IPS-NIHi7 (cell line): ENCODE data around the gene DLX4.
A peak's percentile ranks its signal among the peaks of the same experiment; 100 is the strongest.

ENCODE experiments used
- DNase-seq: peaks from one replicate; pipeline ENCODE4 v3.0.0; 2012; ENCODE audit warnings: mixed read lengths; ENCODE audit errors: extremely low spot score

Gene DLX4

DNA sequence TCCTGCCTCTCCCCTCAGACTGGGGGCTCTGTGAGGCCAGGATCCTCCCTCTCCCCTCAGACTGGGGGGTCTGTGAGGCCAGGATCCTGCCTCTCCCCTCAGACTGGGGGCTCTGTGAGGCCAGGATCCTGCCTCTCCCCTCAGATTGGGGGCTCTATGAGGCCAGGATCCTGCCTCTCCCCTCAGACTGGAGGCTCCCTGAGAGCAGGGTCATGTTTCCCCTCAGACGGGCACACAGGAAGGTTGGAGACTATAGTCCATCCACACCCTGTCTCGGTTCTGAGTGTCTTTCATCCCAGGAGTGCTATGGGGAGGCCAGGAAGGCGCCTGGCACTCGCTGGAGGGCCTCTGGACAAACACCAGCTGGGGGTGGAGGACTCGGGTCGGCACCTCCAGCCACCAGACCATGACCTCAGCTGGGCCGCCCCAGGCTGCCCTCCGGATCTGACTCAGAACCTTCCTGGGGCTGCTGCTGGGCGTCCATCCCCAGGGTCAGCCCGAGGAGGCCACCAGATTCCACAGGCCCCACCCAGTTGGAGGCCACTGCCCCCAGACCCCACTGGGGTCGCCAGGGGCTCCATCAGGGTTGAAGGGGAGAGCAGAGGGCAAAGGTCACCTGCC is 21.9 kb upstream of the DLX4 start:
- DNase-seq, result no peak

DNA sequence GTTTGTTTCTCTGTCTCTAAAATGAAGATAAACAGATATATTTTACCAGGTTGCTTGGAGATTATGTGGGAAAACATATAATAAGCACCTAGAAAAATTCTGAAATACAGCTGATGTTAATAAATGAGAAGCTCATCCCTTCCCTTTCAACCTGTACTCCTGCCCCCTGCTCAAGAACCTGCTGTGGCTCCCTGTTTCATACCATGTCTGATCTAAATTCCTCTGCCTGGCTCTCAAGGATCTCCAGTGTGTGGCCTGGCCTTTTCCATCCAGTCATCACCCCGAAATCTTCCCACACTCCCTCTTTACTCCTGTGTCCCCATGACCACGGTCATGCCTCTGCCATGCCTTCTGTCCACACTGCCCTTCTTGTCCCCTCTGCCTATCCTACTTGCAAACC is 19.4 kb upstream of the DLX4 start:
- DNase-seq, result no peak

DNA sequence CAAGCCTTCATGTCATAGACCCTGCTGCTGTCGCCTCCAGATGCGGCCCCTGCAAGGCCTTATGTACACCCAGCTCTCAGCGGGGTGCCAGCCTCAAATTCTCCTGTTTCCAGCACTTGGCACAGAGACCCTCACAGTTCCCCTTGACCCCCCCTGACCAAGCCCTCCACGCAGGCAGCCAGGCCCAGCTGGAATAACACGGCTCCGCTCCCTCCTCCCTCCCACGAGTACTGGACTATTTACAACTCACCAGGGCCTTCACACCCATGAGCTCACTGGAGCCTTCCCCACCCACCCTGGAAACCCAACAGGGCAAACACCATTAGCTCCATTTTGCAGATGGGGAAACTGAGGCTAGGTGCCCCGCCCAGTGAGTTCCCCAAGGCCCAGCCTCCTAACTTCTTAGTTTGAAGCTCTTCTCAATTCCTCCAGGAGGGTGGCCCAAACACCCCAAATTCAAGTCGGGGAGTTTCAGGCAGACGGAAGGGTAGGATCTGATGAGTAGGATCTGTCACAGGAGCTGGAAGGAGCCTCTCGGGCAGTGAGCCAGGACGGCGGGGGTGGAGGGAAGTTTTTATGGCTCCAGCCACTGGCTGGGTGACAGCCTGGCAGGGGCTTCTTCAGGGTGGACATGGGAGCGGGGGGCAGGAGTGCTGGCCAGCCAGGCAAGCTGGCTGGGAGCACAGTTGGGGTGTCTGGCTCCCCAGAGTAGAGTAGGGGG is 17.5 kb upstream of the DLX4 start:
- DNase-seq, result no peak

GRCh38 chr17:49952209-49952911 is 16.6 kb upstream of the DLX4 start:
- DNase-seq, result peak; percentile 92

GRCh38 chr17:49952912-49953497 is 16.0 kb upstream of the DLX4 start:
- DNase-seq, result no peak

DNA sequence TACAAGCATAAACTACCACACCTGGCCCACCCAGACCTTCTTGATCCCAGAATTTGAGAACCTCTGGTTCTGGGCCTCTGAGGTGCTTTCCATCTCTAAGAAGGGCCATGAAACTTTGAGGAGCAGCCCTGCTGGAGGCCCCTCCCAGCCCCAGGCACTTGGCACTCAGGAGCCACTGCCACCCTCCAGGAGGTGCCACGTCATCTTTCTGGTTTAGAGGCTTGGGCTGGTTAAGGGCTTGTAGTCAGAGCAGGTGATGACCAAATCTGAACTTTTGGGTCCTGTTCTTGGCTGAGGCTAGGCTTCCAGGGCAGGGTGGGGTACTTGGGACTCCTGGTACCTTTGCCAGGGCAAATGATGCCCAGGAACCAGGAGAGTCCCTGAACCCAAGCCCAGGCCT is 13.8 kb upstream of the DLX4 start:
- no peak for DNase-seq

DNA sequence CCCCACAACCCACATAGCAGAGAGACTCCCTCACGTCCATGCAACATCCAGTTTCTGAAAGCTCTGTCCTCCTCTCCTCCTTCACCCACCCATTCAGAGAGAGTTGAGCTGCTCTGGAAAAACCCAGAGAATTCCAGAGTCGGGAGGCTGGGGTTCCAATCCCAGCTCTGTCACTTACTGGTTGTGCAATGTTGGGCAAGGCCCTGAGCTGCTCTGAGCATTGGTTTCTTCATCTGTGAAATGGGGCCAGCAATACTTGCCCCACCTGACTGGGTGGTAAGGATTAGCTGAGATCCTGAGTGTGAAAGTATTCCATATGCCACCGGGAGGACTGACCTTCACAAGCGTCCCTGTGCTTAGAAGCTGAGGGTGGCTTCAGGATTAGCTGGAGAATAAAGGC is 12.2 kb upstream of the DLX4 start:
- no peak for DNase-seq

GRCh38 chr17:49957350-49957749 is 11.6 kb upstream of the DLX4 start:
- no peak for DNase-seq

GRCh38 chr17:49958723-49959122 is 10.3 kb upstream of the DLX4 start:
- no peak for DNase-seq

DNA sequence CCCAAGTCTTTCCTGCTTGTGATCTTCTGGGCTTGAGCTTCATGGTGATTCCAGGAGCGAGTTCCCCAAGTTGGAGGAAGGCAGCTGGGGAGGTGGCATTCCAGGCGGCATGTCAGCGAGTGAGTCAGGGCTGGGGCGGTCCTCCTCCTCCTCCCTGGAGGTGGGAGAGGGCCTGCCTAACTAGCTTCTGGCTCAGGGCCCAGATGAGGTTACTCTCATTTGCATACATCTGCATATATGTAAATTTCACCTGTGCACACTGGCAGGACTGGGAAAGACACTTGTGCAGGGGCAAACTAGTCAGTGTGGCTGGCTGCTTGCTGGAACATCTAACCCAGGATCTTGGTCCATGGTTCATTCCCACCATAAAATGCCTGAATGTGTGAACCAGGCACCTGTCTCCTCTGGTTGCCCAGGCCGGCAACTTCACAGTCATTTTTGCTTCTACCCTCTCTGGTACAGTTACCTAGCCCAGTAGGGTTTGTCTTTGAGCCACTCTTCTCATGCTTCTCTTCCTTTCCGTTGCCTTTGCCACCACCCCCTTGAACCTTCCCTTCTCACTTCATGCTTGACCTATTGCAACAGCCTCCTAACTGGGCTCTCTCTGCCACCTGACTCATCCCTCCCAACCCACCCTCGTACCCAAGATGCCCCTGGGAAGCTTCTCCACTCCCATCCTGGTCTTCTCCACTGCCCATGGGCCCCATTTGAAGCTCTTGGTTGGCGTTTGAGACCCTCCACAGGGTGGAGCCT is 9.6 kb upstream of the DLX4 start:
- DNase-seq, result no peak

DNA sequence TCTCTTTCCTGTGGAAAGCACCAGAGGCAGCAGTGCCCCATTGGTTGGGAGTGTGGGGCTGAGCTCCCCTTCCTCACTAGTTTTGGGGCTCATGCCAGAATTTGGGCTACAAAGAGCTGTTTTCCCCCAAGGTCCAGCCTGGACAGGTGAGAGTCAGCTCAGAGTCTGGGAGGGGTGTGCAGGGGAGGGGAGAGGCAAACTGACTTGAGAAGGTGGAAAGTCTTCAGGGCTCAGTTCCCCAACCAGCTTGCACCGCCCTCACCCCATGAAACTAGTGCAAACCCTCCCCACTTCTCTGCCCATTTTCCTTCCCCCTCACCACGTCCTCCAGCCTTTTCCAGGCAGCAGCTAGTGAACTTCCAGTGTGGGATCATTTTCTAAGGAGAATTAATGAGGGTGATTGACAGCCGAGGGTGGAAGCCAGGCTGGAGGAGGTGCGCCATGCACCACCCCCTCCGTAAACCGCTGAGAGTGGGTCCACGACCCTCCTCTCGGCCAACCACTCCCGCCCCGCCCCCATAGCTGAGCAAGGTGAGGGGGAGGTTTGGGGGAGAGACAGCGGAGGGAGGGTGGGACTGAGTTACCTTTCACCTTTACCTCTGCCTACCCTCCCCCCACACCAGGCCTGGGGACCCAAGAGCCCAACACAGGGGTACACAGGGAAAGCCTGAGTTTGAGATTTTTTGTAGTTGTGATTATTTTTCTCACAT is 6.2 kb upstream of the DLX4 start:
- DNase-seq, result no peak

DNA sequence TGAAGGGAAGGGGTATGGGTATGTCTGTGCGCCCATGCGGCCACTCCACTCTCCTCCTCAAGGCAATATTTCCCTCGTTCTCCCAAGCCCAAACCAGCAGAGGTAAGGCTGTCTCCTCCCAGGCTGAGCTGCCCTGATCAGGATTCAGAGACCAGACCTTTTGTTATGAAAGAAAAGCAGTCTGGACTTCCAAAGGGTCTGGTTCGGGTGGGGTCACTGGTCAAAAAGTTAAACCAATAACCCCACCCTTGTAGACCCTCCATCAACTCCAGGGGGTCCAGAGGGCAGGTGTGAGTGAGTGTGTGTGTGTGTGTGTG is 5.7 kb upstream of the DLX4 start:
- DNase-seq, result no peak

DNA sequence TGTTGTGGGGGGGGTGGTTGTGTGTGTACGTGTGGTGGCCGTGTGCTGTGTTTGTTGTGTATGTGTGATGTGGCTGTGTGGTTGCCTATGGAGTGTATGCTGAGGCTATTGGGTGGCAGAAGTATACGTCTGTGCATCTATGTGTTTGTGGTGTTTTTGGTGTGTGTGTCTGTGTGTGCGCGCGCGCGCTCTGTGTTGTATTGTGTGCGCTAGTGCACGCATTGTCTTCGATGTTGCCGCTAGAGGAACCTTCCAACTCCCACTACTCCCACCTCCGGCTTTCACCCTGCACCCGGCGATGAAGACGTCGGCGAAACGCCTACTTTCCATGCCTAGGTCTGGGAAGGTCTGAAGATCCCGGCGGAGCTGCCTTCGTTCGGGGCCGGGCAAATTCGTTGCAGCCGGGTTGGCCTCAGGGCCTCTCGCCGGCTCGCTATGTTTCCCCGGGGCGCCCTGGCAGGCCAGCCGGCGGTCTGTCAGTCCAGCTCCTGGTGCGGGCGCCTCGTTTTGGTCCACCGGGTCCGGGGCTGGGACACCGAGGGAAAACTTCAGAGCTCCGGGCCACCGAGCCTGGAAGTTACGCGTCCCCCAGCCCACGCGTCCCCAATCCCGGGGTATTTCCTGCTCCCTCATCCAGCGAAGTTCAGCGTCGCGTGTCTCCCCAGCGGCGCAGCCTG is 5.2 kb upstream of the DLX4 start:
- DNase-seq, result no peak

DNA sequence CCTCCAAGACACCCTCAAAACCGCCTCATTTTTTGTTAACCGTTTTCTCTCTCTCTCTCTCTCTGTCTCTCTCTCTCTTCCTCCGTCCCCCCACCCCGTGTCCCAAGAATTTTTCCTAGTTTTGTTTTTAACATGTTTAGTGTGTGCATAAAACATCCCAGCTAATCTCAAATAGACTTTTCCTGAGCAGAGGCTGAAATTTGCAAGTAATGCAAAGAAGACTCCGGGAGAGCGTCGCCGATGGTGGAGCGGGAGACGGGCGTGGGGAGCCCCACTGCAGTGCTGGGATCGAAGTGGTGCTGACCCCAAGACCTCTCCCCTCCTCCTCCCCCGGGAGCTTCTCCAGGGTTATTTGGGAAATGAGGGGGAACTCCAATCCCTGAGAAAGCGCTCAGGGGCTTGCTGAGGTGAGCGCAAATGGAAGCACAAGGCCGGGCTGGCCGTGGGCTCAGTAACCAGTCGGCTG is 4.7 kb upstream of the DLX4 start:
- DNase-seq, result no peak

GRCh38 chr17:49964769-49965523 is 4.0 kb upstream of the DLX4 start:
- no peak for DNase-seq

DNA sequence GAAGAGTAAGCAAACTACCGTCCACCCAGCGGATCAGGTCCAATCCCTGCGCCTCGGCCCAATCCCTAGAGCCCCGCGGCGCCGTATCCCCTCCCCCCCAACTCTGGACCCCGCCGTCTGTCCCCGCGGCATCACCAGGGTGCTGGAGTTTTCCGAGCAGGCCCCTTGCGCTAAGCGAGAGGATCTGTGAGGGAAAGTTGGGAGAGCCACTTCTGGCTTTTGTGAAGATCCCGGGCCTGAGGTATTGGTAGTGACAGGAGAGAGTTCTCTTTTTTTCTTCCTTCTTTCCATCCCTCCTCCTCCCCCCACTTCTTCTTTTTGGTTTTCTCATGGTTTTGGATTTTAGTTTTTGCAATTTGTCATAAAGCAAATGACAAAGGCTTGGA is 3.5 kb upstream of the DLX4 start:
- no peak for DNase-seq

GRCh38 chr17:49966767-49967166 is 2.2 kb upstream of the DLX4 start:
- DNase-seq, result no peak

DNA sequence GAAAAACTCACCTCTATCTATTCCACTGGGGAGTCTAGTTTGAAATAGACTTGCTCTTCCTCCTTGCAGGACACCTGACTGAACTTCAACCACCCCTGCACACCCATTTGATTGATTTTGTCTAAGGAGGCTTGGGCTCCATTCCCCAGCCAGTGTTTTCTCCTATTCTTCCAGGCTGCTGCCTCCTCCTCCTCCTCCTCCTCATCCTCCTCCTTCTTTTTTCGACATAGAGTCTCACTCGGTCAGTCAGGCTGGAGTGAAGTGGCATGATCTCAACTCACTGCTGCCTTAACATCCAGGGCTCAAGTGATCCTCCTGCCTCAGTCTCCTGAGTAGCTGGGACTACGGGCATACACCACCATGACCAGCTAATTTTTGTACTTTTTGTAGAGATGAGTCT is 1.8 kb upstream of the DLX4 start:
- DNase-seq, result no peak

GRCh38 chr17:49967621-49968404 is 1.2 kb upstream of the DLX4 start:
- DNase-seq, result no peak
